HG02623 (cell line): ENCODE measurements around the gene TNFSF18.
A peak's percentile ranks its signal among the peaks of the same experiment; 100 is the strongest.

Experiments
- ATAC-seq: cut with Tn5 transposase; IDR thresholded peaks from one replicate; pipeline ENCODE4 v1.9.1; 2021; ENCODE audit warnings: moderate library complexity; ENCODE audit not compliant: unreplicated experiment

TNFSF18 gene

GRCh38 chr1:173039626-173040025, 11.1 kb downstream of the TNFSF18 start:
- ATAC-seq: no peak

- ATAC-seq: no peak
Measured at GRCh38 chr1:173038875-173039554, 11.7 kb downstream of the TNFSF18 start.

GRCh38 chr1:173024543-173024942, 26.2 kb downstream of the TNFSF18 start:
- ATAC-seq: no peak

DNA sequence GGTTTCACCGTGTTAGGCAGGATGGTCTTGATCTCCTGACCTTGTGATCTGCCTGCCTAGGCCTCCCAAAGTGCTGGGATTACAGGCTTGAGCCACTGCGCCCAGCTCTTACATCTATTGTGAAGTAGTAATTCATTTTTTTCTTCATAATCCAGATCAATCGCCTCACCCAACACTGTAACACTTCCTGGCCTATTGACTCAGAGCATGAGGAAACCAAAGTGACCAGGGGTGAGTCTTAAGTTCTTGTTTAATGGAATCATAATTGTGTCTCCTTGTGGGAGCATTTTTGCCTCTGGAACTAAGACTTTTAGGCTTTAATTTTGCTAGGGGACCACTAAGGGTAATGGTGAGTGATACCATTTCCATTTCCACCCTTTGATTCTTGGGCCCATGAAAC, 27.4 kb downstream of the TNFSF18 start:
- no peak for ATAC-seq

- ATAC-seq: peak; percentile 83
Measured at GRCh38 chr1:173020138-173020750, 30.5 kb downstream of the TNFSF18 start.

GRCh38 chr1:173017792-173018191, 32.9 kb downstream of the TNFSF18 start:
- ATAC-seq: no peak

DNA sequence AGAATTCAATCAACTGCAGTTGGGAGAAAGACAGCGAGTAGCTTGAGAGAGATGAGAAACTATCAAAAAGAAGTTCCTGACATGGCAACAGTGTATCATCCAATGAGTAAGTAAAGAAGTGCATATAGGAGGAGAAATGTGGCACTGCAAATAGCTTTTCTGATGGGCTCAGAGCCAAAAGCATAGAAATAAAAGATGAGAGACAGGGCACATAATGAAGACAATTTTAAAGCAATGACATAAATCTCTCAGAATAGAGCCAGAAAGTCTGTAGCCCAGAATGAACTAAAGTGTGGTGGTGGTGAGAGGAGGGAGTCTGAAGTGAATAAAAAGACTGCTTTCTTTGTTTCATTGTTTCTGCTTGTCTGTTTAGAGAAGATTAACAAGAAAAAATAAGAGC, 34.3 kb downstream of the TNFSF18 start:
- ATAC-seq: no peak

DNA sequence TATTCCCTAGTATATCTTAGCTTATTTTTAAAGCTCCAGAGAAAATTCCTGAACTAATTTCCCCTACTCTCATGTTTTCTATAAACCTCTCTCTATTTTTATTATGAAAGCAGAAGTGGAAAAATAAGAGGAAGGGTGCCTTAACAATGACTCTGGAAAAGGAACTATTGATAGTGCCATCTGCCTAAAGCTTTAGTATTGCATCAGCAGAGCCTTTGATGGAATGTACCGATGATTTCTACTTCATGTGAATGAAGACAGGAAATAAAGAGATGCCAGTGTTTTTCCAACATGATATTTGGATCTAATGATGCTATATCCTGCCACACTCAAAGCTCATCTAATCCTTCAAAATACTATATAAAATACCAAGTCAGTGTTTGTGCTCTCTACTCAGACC, 35.1 kb downstream of the TNFSF18 start:
- ATAC-seq: no peak

GRCh38 chr1:173014160-173014559, 36.6 kb downstream of the TNFSF18 start:
- no peak for ATAC-seq

- ATAC-seq: no peak
Measured at GRCh38 chr1:173012126-173012525, 38.6 kb downstream of the TNFSF18 start.

DNA sequence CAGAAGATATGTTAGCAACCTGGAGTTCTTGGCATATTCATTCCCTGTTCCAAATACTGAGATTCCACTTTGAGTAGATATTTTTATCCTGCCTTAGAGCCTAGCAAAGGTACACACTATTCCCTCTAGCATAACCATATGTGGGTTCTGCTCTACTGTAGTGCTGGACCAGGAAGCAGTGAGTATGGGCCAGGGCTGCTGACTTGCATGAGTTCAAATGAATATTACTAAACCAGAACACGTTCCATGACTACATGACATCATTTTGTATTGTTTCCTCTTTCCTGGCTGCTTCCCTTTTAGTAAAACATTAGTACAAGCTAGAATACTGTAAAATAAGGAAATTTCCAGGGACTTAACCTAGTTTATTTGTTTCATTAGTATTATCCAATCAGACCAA, 41.1 kb downstream of the TNFSF18 start:
- ATAC-seq: no peak

DNA sequence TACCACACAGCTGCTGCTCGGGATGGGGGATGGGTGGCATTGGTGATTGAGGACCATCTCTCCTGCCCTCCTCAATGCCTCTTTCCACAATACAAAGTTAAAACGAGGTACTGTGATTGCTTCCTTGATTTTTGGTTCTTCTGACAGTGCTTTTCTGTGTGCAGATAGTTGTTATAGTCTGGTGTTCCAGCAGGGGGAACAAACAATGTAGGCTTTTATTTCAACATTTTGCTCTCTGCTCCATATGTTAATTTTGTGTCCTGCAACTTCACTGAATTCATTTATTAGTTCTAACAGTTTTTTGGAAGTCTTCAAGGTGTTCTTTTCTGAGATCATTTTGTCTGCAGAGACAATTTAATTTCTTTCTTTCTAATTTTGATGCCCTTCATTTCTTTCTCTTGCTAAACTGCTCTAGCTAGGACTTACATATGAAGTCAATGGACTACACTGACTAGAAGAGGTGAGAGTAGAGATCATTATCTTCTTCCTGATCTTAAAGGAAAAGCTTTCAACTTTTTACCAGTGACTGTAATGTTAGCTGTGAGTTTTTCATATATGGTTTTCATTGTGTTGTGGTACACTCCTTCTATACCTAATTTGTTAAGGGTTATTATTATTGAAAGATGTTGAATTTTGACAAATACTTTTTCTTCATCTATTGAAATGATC, 45.4 kb downstream of the TNFSF18 start:
- ATAC-seq: no peak

DNA sequence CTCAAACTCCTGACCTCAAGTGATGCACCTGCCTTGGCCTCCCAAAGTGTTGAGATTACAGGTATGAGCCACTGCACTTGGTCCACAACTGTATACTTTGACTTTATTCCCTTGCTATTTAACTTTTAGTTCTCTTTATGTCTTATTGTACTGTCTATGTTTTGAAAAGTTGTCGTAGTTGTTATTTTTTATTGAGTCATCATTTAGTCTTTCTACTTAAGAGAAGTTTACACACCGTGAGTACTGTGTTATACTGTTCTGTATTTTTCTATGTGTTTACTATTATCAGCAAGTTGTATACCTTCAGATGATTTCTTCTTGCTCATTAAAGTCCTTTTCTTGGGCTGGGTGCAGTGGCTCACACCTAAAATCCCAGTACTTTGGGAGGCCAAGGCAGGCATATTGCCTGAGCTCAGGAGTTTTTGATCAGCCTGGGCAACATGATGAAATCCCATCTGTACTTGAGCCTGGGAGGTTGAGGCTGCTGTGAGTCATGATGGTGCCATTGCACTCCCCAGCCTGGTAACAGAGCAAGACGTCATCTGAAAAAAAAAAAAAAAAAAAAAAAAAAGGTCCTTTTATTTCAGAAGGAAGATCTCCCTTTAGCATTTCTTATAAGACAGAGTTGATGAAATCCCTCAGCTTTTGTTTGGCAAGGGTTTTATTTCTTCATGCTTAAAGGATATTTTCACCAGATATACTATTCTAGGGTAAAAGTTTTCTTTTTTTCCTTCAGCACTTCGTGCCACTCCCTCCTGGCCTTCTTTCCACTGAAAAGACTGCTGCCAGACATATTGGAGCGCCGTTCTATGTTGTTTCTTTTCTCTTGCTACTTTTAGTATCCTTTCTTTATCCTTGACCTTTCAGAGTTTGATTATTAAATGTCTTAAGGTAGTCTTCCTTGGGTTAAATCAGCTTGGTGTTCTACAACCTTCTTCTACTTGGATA, 47.6 kb downstream of the TNFSF18 start:
- no peak for ATAC-seq

DNA sequence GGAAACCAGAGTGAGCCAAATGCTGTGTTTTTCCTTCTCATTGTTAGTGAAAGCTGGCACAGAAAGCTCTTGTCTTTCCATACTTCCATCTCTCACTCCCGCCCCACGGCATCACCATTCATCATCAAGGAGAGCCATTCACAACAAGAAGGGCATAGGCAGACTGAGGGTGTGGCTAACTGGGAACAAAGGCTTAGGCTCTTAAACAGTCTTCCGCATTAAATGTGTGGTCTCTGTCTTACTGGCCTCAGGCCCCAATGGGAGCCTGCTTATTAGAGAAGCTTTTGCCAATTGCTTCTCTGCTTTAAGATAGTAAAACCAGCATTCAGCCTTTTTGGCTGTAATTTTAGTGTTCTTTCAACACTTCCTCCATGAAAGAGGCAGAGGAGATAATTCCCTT, 51.4 kb downstream of the TNFSF18 start:
- ATAC-seq: no peak

DNA sequence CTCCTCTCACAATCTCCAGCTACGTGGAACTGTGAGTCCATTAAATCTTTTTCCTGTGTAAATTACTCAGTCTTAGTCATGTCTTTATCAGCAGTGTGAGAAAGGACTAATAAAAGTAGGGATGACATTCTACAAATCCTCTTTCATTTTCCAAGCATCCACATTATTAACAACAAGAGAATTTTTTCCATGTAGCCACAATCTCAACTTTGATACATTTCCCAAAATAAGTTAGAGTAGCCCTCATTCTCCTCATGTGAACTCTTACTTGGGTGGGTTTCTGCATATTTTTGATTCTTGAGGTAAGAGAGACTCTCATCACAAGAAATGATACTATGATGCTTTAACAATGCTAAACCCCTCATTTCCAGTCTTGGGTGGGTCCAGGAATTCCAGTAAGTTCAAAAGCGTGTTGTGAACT, 52.8 kb downstream of the TNFSF18 start:
- ATAC-seq: no peak

DNA sequence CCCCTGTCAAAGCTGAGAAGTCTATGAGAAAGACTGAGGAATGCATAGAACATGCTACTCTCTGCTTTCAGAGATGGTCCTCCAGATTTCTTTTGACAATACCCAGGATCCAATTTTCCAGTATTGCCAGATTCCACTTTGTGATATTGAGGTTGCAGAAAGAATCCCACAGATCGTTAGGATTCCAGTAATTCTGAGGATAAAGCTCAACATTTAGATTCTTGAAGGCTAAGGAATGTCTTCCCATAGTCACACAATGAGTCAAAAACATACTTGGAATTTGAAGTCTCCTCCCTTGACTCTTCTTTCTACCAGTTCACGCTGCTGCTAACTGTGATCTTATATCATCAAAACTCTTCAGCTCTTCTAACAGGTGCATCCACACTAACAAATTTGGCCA, 57.1 kb downstream of the TNFSF18 start:
- no peak for ATAC-seq

DNA sequence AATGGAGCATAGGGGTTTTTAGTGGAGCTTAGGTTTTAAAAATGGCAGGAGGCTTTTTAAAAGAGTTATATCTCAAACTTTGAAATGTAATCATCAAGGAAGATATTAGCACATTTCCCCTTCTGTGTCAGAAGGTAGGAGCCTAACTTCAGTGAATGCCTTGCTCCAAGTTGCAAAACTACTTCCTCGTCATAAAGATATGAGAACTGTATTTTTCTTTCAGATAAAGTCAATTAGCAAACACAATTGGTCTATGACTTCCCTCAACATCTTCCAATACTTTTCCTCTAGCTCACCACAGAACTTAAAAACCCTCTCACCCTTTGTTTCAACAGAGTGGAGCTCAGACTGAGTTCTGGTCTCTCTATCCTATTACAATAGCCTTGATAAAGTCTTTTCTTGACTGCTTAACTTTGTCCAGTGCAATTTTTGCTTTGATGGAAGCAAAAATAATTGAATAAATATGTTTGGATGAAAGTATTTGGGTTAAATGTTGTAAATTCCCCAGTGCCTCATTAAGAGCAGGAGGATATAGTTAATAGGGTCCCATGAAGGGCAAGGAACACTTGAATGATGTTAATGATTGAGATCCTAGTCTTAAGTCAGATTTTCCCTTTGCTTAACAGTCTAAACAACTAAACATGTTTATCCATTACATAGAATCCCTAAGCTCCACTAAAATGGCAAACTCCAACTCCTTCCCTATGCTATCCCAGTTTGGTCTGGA, 58.9 kb downstream of the TNFSF18 start:
- ATAC-seq: no peak

- no peak for ATAC-seq
Measured at GRCh38 chr1:172990598-172991215, 60.0 kb downstream of the TNFSF18 start.
